ENCODE results near the gene FAM180A.

Gene FAM180A

GRCh38 chr7:135791543-135792362 is 43.1 kb upstream of the FAM180A start:
- Histone ChIP-seq H3K9ac (ENCODE audit: low read length) (no peak overlapping the region), H4K5ac (ENCODE audit: low read length) (no peak overlapping the region), H3K4ac (ENCODE audit: low read depth, low read length) (no peak overlapping the region), H3K56ac (ENCODE audit: low read length) (peak overlapping the region; percentile 42), H3K23ac (ENCODE audit: low read length) (no peak overlapping the region), H2BK120ac (ENCODE audit: low read depth, low read length) (no peak overlapping the region), H3K4me2 (ENCODE audit: low read length) (no peak overlapping the region), H4K8ac (ENCODE audit: low read depth, low read length) (no peak overlapping the region), H3K4me3 (ENCODE audit: low read length) (no peak overlapping the region), H3K27me3 (ENCODE audit: insufficient read depth, low read length, poor library complexity) (no peaks in the 10 kb centered on the region), H2BK5ac (ENCODE audit: low read length) (no peak overlapping the region), H3K79me2 (ENCODE audit: control insufficient read depth, insufficient read depth, low read length) (no peaks in the 10 kb centered on the region), H2AK5ac (ENCODE audit: low read length) (no peak overlapping the region), H3K27ac (ENCODE audit: low read depth, low read length) (no peak overlapping the region), H3K79me1 (ENCODE audit: low read length) (no peaks in the 10 kb centered on the region), H3K36me3 (ENCODE audit: control insufficient read depth, insufficient read depth, low read length) (no peaks in the 10 kb centered on the region), H3K18ac (ENCODE audit: low read length) (no peak overlapping the region), H3K4me1 (ENCODE audit: control insufficient read depth, low read depth, low read length) (no peaks in the 10 kb centered on the region), H2BK15ac (replicated peaks; ENCODE audit: low read depth) (no peak overlapping the region)
- no CpG with 5 or more reads among the region's 7 CpGs for WGBS (ENCODE audit: extremely low coverage, insufficient coverage, low lambda C conversion rate)
- DNase-seq = no peak

- no peak overlapping the region for H3K4ac ChIP-seq (ENCODE audit: low read depth, low read length)
- H3K79me2 ChIP-seq (ENCODE audit: control insufficient read depth, insufficient read depth, low read length) = no peaks in the 10 kb centered on the region
- no peak overlapping the region for H3K9ac ChIP-seq (ENCODE audit: low read length)
- H2BK5ac ChIP-seq (ENCODE audit: low read length) = no peak overlapping the region
- WGBS (ENCODE audit: extremely low coverage, insufficient coverage, low lambda C conversion rate) = no CpG with 5 or more reads among the region's 11 CpGs
- no peaks in the 10 kb centered on the region for H3K4me1 ChIP-seq (ENCODE audit: control insufficient read depth, low read depth, low read length)
- no peak overlapping the region for H2BK15ac ChIP-seq (replicated peaks; ENCODE audit: low read depth)
- no peak overlapping the region for H3K23ac ChIP-seq (ENCODE audit: low read length)
- H3K79me1 ChIP-seq (ENCODE audit: low read length) = no peaks in the 10 kb centered on the region
- H2AK5ac ChIP-seq (ENCODE audit: low read length) = no peak overlapping the region
- H4K8ac ChIP-seq (ENCODE audit: low read depth, low read length) = no peak overlapping the region
- no peak overlapping the region for H3K27ac ChIP-seq (ENCODE audit: low read depth, low read length)
- no peak overlapping the region for H4K5ac ChIP-seq (ENCODE audit: low read length)
- H2BK120ac ChIP-seq (ENCODE audit: low read depth, low read length) = no peak overlapping the region
- H3K4me3 ChIP-seq (ENCODE audit: low read length) = no peak overlapping the region
- no peaks in the 10 kb centered on the region for H3K36me3 ChIP-seq (ENCODE audit: control insufficient read depth, insufficient read depth, low read length)
- H3K27me3 ChIP-seq (ENCODE audit: insufficient read depth, low read length, poor library complexity) = no peaks in the 10 kb centered on the region
- no peak overlapping the region for H3K56ac ChIP-seq (ENCODE audit: low read length)
- no peak overlapping the region for H3K18ac ChIP-seq (ENCODE audit: low read length)
- no peak overlapping the region for H3K4me2 ChIP-seq (ENCODE audit: low read length)
- DNase-seq = no peak
Measured at GRCh38 chr7:135790371-135790977, 41.9 kb upstream of the FAM180A start.

- Histone ChIP-seq H3K36me3 (ENCODE audit: control insufficient read depth, insufficient read depth, low read length) (no peaks in the 10 kb centered on the region), H3K27ac (ENCODE audit: low read depth, low read length) (no peak overlapping the region), H3K56ac (ENCODE audit: low read length) (no peak overlapping the region), H2BK15ac (replicated peaks; ENCODE audit: low read depth) (no peak overlapping the region), H3K4me3 (ENCODE audit: low read length) (no peak overlapping the region), H2BK120ac (ENCODE audit: low read depth, low read length) (no peak overlapping the region), H3K4me2 (ENCODE audit: low read length) (no peak overlapping the region), H3K79me1 (ENCODE audit: low read length) (no peaks in the 10 kb centered on the region), H3K23ac (ENCODE audit: low read length) (no peak overlapping the region), H4K8ac (ENCODE audit: low read depth, low read length) (no peak overlapping the region), H3K4ac (ENCODE audit: low read depth, low read length) (no peak overlapping the region), H3K18ac (ENCODE audit: low read length) (no peak overlapping the region), H3K9ac (ENCODE audit: low read length) (no peak overlapping the region), H3K27me3 (ENCODE audit: insufficient read depth, low read length, poor library complexity) (no peaks in the 10 kb centered on the region), H2BK5ac (ENCODE audit: low read length) (no peak overlapping the region), H2AK5ac (ENCODE audit: low read length) (no peak overlapping the region), H4K5ac (ENCODE audit: low read length) (no peak overlapping the region), H3K4me1 (ENCODE audit: control insufficient read depth, low read depth, low read length) (no peaks in the 10 kb centered on the region), H3K79me2 (ENCODE audit: control insufficient read depth, insufficient read depth, low read length) (no peaks in the 10 kb centered on the region)
- no CpG with 5 or more reads among the region's 3 CpGs for WGBS (ENCODE audit: extremely low coverage, insufficient coverage, low lambda C conversion rate)
- DNase-seq = no peak
Measured at GRCh38 chr7:135789956-135790355, 41.3 kb upstream of the FAM180A start.

DNA sequence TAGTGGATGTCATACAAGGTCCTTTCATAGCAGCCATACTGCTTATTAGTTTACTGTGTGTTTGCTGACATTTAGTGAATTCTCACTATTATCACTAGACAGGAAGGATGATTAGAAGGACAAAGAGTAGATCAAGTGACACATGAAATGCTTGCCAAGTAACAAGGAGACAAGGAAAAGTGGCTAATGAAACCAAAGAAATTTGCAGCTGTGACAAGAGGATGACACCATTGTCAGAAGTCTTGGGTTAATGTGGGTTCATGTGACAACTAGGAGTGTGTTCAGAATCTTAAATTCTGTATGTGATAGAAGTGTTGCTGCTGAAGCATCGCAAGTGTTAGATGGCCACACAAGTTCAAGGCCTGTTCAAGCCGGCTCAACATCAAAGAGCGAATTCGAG is 40.8 kb upstream of the FAM180A start:
- Histone ChIP-seq H2BK15ac (replicated peaks; ENCODE audit: low read depth) (no peak overlapping the region), H3K79me1 (ENCODE audit: low read length) (no peaks in the 10 kb centered on the region), H3K23ac (ENCODE audit: low read length) (no peak overlapping the region), H3K56ac (ENCODE audit: low read length) (no peak overlapping the region), H3K4me3 (ENCODE audit: low read length) (no peak overlapping the region), H3K27ac (ENCODE audit: low read depth, low read length) (no peak overlapping the region), H3K4me1 (ENCODE audit: control insufficient read depth, low read depth, low read length) (no peaks in the 10 kb centered on the region), H4K8ac (ENCODE audit: low read depth, low read length) (no peak overlapping the region), H2AK5ac (ENCODE audit: low read length) (no peak overlapping the region), H3K36me3 (ENCODE audit: control insufficient read depth, insufficient read depth, low read length) (no peaks in the 10 kb centered on the region), H3K79me2 (ENCODE audit: control insufficient read depth, insufficient read depth, low read length) (no peaks in the 10 kb centered on the region), H3K4ac (ENCODE audit: low read depth, low read length) (no peak overlapping the region), H2BK120ac (ENCODE audit: low read depth, low read length) (no peak overlapping the region), H3K9ac (ENCODE audit: low read length) (no peak overlapping the region), H3K27me3 (ENCODE audit: insufficient read depth, low read length, poor library complexity) (no peaks in the 10 kb centered on the region), H3K4me2 (ENCODE audit: low read length) (no peak overlapping the region), H4K5ac (ENCODE audit: low read length) (no peak overlapping the region), H2BK5ac (ENCODE audit: low read length) (no peak overlapping the region), H3K18ac (ENCODE audit: low read length) (no peak overlapping the region)
- no CpG with 5 or more reads among the region's 4 CpGs for WGBS (ENCODE audit: extremely low coverage, insufficient coverage, low lambda C conversion rate)
- DNase-seq = no peak

GRCh38 chr7:135786911-135787310 is 38.3 kb upstream of the FAM180A start:
- Histone ChIP-seq H3K18ac (ENCODE audit: low read length) (no peak overlapping the region), H4K5ac (ENCODE audit: low read length) (no peak overlapping the region), H3K56ac (ENCODE audit: low read length) (no peak overlapping the region), H3K9ac (ENCODE audit: low read length) (no peak overlapping the region), H2BK5ac (ENCODE audit: low read length) (no peak overlapping the region), H3K27me3 (ENCODE audit: insufficient read depth, low read length, poor library complexity) (no peaks in the 10 kb centered on the region), H3K36me3 (ENCODE audit: control insufficient read depth, insufficient read depth, low read length) (no peaks in the 10 kb centered on the region), H3K4me3 (ENCODE audit: low read length) (no peak overlapping the region), H2AK5ac (ENCODE audit: low read length) (no peak overlapping the region), H2BK120ac (ENCODE audit: low read depth, low read length) (no peak overlapping the region), H2BK15ac (replicated peaks; ENCODE audit: low read depth) (no peak overlapping the region), H3K4ac (ENCODE audit: low read depth, low read length) (no peak overlapping the region), H3K4me1 (ENCODE audit: control insufficient read depth, low read depth, low read length) (no peaks in the 10 kb centered on the region), H3K79me2 (ENCODE audit: control insufficient read depth, insufficient read depth, low read length) (no peaks in the 10 kb centered on the region), H3K79me1 (ENCODE audit: low read length) (no peaks in the 10 kb centered on the region), H3K23ac (ENCODE audit: low read length) (no peak overlapping the region), H3K4me2 (ENCODE audit: low read length) (no peak overlapping the region), H3K27ac (ENCODE audit: low read depth, low read length) (no peak overlapping the region), H4K8ac (ENCODE audit: low read depth, low read length) (no peak overlapping the region)
- no CpG with 5 or more reads among the region's 3 CpGs for WGBS (ENCODE audit: extremely low coverage, insufficient coverage, low lambda C conversion rate)
- no peak for DNase-seq
